ENCODE results near the gene FRY.
A peak's percentile ranks its signal among the peaks of the same experiment; 100 is the strongest.

FRY gene

DNA sequence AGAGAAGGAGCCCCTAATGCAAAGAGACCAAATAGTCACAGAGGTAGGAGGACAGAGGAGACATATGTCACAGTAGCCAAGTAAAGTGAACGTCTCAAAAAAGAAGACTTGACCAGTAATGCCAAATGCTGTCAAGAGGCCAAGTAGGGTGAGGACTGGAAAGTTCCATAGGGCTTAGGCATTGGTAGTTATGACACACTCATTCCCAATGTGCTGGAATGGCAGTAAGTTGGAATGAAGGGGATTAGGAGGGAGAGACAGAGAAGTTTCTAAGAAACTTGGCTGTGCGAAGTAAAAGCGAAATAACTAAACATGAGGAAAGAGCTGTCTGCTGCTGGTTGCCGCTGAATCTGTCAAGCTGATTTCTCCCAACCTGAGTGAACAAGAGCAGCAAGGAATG, 14.9 kb upstream of the FRY start:
- DNase-seq (ENCODE audit: low spot score): no peak

DNA sequence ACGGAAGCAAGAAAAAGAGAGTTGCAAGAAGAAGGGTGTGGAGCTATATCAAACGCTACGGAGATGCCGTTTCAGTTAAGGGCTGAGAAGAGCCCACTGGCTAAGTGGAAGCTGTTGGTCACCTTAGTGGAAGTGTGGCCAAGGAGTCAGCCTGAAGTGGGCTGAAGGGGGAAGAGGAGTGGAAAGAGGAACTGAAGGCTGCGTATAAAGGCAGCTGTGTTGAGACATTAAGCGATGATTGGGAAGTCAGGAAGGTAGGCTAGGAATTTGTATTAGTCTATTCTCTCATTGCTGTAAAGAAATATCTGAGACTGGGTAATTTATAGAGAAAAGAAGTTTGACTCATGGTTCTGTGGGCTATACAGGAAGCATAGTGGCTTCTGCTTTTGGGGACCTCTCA, 14.1 kb upstream of the FRY start:
- DNase-seq (ENCODE audit: low spot score): no peak

GRCh38 chr13:32019612-32020233, 11.9 kb upstream of the FRY start:
- DNase-seq (ENCODE audit: low spot score): peak; percentile 36

- no peak for DNase-seq (ENCODE audit: low spot score)
These were observed 9.8 kb upstream of the FRY start for GRCh38 chr13:32021785-32022184.

GRCh38 chr13:32022311-32022710, 9.3 kb upstream of the FRY start:
- no peak for DNase-seq (ENCODE audit: low spot score)

- no peak for DNase-seq (ENCODE audit: low spot score)
These were observed 8.5 kb upstream of the FRY start for GRCh38 chr13:32023096-32023495.

DNA sequence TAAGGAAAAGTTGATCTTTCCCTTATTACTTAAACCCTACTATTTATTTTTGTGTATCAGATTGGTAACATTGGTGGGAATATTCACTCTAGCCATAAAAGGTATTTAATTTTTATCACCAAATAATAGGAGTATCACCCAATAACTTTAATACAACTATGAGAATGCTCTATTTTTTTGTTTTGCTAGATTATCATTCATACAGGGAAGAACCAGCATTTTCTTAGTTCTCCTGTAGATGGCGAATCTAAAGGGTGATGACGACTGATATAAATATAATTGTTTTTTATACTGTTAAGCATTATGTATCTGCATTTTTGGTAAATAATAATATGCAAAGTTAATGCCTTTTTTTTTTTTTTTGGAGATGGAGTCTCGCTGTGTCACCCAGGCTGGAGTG, 7.9 kb upstream of the FRY start:
- DNase-seq (ENCODE audit: low spot score): no peak

DNA sequence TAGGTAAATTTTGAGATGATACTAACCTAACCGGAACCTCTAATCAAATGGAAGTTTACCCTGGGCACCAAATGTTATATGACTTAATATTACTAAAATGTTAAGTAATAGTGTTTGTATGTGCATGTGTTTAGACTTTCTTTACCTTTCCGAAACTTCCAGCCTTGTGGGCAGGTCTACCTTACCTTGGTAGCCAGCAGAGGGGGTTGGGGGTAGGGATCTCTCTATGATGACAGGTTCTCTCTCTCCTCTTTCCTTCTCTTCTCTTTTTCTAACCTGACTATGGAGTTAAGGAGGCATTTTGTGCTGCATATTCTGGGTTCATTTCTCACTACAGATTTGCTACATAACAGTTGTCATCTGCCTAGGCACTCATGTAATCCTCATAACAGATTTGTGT, 6.8 kb upstream of the FRY start:
- no peak for DNase-seq (ENCODE audit: low spot score)

GRCh38 chr13:32025730-32026129, 5.8 kb upstream of the FRY start:
- DNase-seq (ENCODE audit: low spot score): no peak

DNA sequence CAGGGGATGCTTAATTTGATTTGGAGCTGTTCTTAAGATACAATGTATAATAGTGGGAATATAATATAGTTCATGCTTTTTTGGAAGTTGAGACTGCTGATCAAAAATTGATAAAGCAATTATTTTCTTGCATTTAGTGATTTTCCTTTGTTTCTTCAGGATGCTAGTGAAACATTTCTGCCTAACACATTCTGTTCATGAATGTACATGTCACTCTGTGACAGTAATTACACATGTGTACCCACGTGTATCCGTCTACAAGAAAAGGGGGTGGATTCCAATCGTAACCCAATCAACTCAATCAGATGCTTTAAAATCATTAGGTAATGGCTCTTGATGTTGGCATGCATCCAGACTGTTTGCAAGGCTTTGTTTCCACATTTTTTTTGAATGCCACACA, 5.0 kb upstream of the FRY start:
- no peak for DNase-seq (ENCODE audit: low spot score)

GRCh38 chr13:32028711-32029110, 2.9 kb upstream of the FRY start:
- no peak for DNase-seq (ENCODE audit: low spot score)

- DNase-seq (ENCODE audit: low spot score): no peak
These were observed 1.9 kb upstream of the FRY start for GRCh38 chr13:32029684-32030083.

DNA sequence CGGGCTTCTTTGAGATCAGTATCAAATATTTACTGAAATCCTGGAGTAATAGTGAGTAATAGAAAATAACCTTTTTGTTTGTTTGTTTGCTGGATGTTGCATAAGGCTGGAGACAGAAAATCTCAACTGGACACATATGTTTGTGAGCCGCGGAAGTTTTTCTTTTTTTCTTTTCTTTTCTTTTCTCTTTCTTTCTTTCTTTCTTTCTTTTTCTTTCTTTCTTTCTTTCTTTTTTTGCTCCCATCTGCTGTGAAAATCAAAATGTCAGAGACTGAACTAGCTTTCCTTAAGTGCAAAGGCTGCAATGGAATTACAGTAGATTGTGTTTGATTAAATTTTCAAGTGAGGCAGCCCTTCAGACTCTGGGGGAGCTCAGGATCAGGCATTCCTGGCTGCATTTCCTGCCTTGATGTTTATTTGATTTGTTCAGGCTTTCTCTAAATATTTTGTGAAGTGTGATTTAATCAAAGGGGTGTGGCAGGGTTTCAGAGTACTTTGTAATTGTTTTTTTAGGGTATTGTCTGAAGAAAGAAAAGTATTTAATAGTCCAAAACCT, 319 bp downstream of the FRY start:
- DNase-seq (ENCODE audit: low spot score): no peak

DNA sequence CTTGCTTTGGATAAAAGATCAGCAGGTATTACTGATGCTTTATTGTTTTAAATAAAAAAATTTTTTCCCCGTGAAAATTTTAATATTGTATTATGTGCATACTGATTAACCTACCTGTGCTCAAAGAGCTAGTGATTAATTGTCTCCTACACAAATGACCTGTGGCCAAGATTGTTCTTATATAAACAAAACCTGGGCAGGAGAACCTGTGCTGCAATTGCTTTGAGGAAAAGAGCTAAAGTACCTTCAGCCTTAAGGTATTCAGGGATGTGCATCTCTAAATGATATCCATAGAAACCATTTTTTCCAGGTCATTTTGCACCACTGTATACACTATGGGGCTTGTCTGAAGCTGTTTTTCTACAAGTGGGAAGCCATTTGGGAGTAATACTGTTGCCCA, 1.2 kb downstream of the FRY start:
- no peak for DNase-seq (ENCODE audit: low spot score)

- DNase-seq (ENCODE audit: low spot score): no peak
These were observed 2.2 kb downstream of the FRY start for GRCh38 chr13:32033744-32034143.

GRCh38 chr13:32035716-32036115, 4.1 kb downstream of the FRY start:
- no peak for DNase-seq (ENCODE audit: low spot score)

- no peak for DNase-seq (ENCODE audit: low spot score)
These were observed 4.6 kb downstream of the FRY start for GRCh38 chr13:32036126-32036695.

DNA sequence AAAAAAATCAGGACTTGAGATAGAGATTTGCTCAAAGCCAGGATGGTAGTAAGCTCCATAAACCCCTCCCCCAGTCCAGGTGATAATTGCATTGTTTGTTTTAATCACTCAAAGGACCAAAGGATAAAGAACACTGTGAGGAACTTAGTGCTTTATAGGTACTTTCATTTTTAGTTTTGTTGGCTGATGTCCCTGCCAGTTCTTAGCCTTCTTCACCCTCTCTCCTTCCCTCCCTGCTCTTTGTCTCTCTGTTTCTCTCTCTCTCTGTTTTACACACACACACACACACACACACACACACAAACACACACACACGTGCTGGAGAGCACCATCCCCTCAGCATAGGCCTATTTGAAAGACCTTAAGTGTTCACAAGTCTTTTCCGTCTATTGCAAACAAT, 5.2 kb downstream of the FRY start:
- DNase-seq (ENCODE audit: low spot score): no peak

GRCh38 chr13:32037471-32037870, 5.9 kb downstream of the FRY start:
- DNase-seq (ENCODE audit: low spot score): no peak

GRCh38 chr13:32038343-32038742, 6.8 kb downstream of the FRY start:
- no peak for DNase-seq (ENCODE audit: low spot score)

DNA sequence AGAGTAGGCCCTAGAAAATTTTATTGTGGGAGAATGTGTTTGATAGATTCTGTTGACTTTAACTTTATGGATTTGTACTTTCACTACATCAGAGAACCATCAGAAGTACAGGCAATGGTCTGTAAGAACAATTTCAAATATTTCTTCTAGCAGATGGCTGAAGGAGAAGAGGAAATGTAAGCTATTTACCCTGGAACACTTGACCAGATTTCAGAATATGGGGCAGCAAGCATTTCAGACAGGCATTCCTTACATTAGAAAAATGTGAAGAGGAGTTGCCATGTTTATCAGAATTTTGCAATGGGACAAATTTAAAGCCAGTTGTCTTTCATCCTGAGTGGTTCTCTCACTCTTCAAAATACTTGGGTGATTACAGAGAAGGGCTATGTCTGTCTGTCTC, 7.5 kb downstream of the FRY start:
- no peak for DNase-seq (ENCODE audit: low spot score)

GRCh38 chr13:32039528-32039927, 8.0 kb downstream of the FRY start:
- DNase-seq (ENCODE audit: low spot score): no peak

DNA sequence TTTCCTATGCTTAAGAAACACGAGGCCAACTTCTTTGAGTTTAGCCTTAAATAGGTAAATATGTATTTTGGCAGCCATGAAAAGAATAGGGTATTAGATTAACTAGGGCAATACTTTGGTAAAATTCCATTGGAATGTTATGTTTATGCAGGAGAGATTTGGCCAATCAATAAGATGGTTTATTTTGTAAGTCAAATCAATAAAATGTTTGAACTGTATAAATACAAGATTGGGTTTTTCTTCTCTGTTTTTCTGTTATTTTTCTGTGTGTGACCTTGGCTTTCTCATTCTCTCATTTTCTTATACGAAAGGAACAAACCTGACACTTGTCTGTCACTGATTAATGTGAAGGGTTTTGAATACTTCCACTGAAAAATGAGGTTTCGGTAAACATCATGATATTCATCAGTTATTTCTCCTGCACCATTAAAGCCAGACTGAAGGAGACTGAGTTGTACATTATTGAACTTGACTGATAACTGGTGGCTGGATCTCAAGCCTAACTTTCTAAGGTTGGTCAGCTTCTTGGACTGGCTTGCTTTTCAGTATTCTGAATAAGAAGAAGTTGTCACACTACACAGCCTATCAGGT, 8.6 kb downstream of the FRY start:
- DNase-seq (ENCODE audit: low spot score): no peak

DNA sequence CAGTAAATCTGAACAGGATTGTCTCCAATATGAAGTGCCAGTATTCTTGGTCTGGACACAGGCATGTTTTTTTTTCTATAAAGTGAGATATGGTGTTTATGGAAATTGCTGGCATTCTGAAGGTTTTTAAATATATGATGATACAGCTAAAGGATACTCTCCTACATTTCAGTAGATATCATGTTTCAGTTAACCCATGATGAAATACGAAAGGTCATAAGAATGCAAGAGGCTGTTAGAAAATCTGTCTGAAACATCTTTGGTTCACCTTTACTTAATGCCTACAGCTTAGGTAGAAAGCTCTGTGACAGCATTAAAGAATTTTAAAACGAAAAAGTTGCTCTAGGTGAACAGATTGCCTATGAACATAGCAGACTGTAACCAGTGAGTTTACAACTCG, 9.1 kb downstream of the FRY start:
- DNase-seq (ENCODE audit: low spot score): no peak

All from activated CD4-positive, alpha-beta T cell treated with anti-CD3 and anti-CD28 coated beads, Interleukin-2, Interleukin-4, amounts not matched to agents 100 ng/mL and 50 ng/mL, durations not matched to agents 16 hours and 8 hours (primary cell).